Neuronal stem cell (in vitro differentiated cells): ENCODE results near the gene MYO5A.

Experiments used
- DNase-seq: peaks from one replicate; pipeline ENCODE4 v3.0.0-alpha.2; 2013; ENCODE audit warnings: low spot score
- H2AFZ ChIP-seq: one replicate; pipeline ENCODE4 v1.6.1; 2013; ENCODE audit warnings: mild to moderate bottlenecking, low read length, inconsistent platforms
- H2AK5ac ChIP-seq: 2 replicates; pipeline ENCODE4 v1.6.1; 2013; ENCODE audit warnings: low read depth, mild to moderate bottlenecking, inconsistent platforms, low read length, moderate library complexity, mixed read lengths
- H2BK120ac ChIP-seq: 2 replicates; pipeline ENCODE4 v1.6.1; 2013; ENCODE audit warnings: low read depth, mild to moderate bottlenecking, inconsistent platforms, low read length, moderate library complexity, mixed read lengths
- H2BK12ac ChIP-seq: one replicate; pipeline ENCODE4 v1.6.1; 2013; ENCODE audit warnings: low read length, inconsistent platforms
- H2BK15ac ChIP-seq: 2 replicates; pipeline ENCODE4 v1.6.1; 2013; ENCODE audit warnings: mild to moderate bottlenecking, low read length, inconsistent platforms, mixed read lengths
- H2BK5ac ChIP-seq: one replicate; pipeline ENCODE4 v1.6.1; 2013; ENCODE audit warnings: inconsistent platforms, mild to moderate bottlenecking, low read length, moderate library complexity
- H3K14ac ChIP-seq: one replicate; pipeline ENCODE4 v1.6.1; 2013; ENCODE audit warnings: low read length, inconsistent platforms
- H3K18ac ChIP-seq: 2 replicates; pipeline ENCODE4 v1.6.1; 2013; ENCODE audit warnings: low read length, inconsistent platforms
- H3K23ac ChIP-seq: 2 replicates; pipeline ENCODE4 v1.6.1; 2013; ENCODE audit warnings: low read depth, mild to moderate bottlenecking, mixed read lengths, low read length, inconsistent platforms; ENCODE audit not compliant: poor library complexity
- H3K27ac ChIP-seq: replicated peaks from 3 replicates; pipeline ENCODE4 v1.5.1; 2013; ENCODE audit warnings: low read length, inconsistent platforms
- H3K27me3 ChIP-seq, 3 experiments: 2 replicates each; pipeline ENCODE4 v1.6.1; 2013; ENCODE audit warnings: low read length in 3 of 3, mild to moderate bottlenecking in 2 of 3, inconsistent platforms in 1 of 3, low read depth in 1 of 3, mixed read lengths in 1 of 3, moderate library complexity in 1 of 3; ENCODE audit not compliant: control insufficient read depth in 3 of 3, insufficient read depth in 3 of 3
- H3K36me3 ChIP-seq, 2 donors: replicated peaks in 1 of 2; 2 replicates each; pipeline ENCODE4 v1.6.1; 2013; ENCODE audit warnings: low read length in 2 of 2; ENCODE audit not compliant: control insufficient read depth in 2 of 2, insufficient read depth in 2 of 2
- H3K4ac ChIP-seq: 2 replicates; pipeline ENCODE4 v1.6.1; 2013; ENCODE audit warnings: inconsistent platforms, mild to moderate bottlenecking, low read length, moderate library complexity
- H3K4me1 ChIP-seq, 2 donors: 1 replicate in 1 of 2; 2 replicates in 1 of 2; pipeline ENCODE4 v1.6.1; 2013; ENCODE audit warnings: low read length in 2 of 2, low read depth in 1 of 2; ENCODE audit not compliant: control insufficient read depth in 2 of 2, insufficient read depth in 1 of 2
- H3K4me2 ChIP-seq: one replicate; pipeline ENCODE4 v1.6.1; 2013; ENCODE audit warnings: mild to moderate bottlenecking, low read length, inconsistent platforms; ENCODE audit not compliant: insufficient read depth, poor library complexity, severe bottlenecking
- H3K4me3 ChIP-seq, 2 donors: 2 replicates each; pipeline ENCODE4 v1.5.1; 2013; ENCODE audit warnings: low read length in 2 of 2, mild to moderate bottlenecking in 2 of 2, inconsistent platforms in 1 of 2, moderate library complexity in 1 of 2
- H3K79me1 ChIP-seq: one replicate; pipeline ENCODE4 v1.6.1; 2013; ENCODE audit warnings: low read depth, mild to moderate bottlenecking, inconsistent platforms, low read length, moderate library complexity
- H3K9ac ChIP-seq: one replicate; pipeline ENCODE4 v1.6.1; 2013; ENCODE audit warnings: mild to moderate bottlenecking, low read depth, low read length, inconsistent platforms; ENCODE audit not compliant: poor library complexity
- H3K9me3 ChIP-seq, 2 donors: replicated peaks in 1 of 2; 2 replicates each; pipeline versions ENCODE3 to v1.6.1; 2013; ENCODE audit warnings: low read length in 2 of 2, mild to moderate bottlenecking in 2 of 2, inconsistent platforms in 1 of 2, low read depth in 1 of 2, mixed read lengths in 1 of 2, moderate library complexity in 1 of 2; ENCODE audit not compliant: control insufficient read depth in 2 of 2, insufficient read depth in 1 of 2
- H4K8ac ChIP-seq: one replicate; pipeline ENCODE4 v1.6.1; 2013; ENCODE audit warnings: low read depth, mild to moderate bottlenecking, inconsistent platforms, low read length, moderate library complexity
- H4K91ac ChIP-seq: one replicate; pipeline ENCODE4 v1.6.1; 2013; ENCODE audit warnings: low read length, low read depth, mild to moderate bottlenecking, inconsistent platforms; ENCODE audit not compliant: poor library complexity
- WGBS, 2 donors: extraction: QIAGEN DNeasy Blood & Tissue Kit; methylation state at CpG; one replicate each; pipeline ENCODE4 v1.1.7; 2013; ENCODE audit warnings: missing lambda C conversion rate in 2 of 2, mixed read lengths in 1 of 2; ENCODE audit not compliant: insufficient read length in 2 of 2, insufficient replicate concordance in 1 of 2; ENCODE audit errors: extremely low coverage in 2 of 2; 5-methylcytosine and 5-hydroxymethylcytosine counted together

MYO5A gene

GRCh38 chr15:52344592-52344991 lies 184.1 kb downstream of the MYO5A start:
- Histone ChIP-seq H2AK5ac (no peak overlapping the region), H2BK120ac (no peak overlapping the region), H3K36me3 (peaks cover 0 to 36% of the 10 kb centered on the region in 2 donors), H3K4ac (no peak overlapping the region), H4K91ac (no peak overlapping the region), H2BK12ac (no peak overlapping the region), H3K4me3 (no peak overlapping the region), H3K18ac (no peak overlapping the region), H2BK15ac (no peak overlapping the region), H3K27me3 (no peaks in the 10 kb centered on the region), H3K9me3 (no peaks in the 10 kb centered on the region), H3K9ac (no peak overlapping the region), H3K4me2 (no peak overlapping the region), H4K8ac (no peak overlapping the region), H3K23ac (no peak overlapping the region), H3K79me1 (no peaks in the 10 kb centered on the region), H3K4me1 (no peaks in the 10 kb centered on the region), H2BK5ac (no peak overlapping the region), H2AFZ (no peak overlapping the region), H3K14ac (no peak overlapping the region), H3K27ac (no peak overlapping the region)
- no CpG with 5 or more reads among the region's 1 CpG for WGBS, 2 donors
- no peak for DNase-seq

- Histone ChIP-seq H3K27ac (no peak overlapping the region), H3K79me1 (no peaks in the 10 kb centered on the region), H3K4me2 (no peak overlapping the region), H3K14ac (no peak overlapping the region), H2AK5ac (no peak overlapping the region), H2BK5ac (no peak overlapping the region), H2AFZ (no peak overlapping the region), H3K36me3 (peaks cover 0 to 31% of the 10 kb centered on the region in 2 donors), H3K9me3 (no peaks in the 10 kb centered on the region), H3K4me3 (no peak overlapping the region), H3K18ac (no peak overlapping the region), H2BK12ac (no peak overlapping the region), H3K9ac (no peak overlapping the region), H4K91ac (no peak overlapping the region), H2BK120ac (no peak overlapping the region), H3K4ac (no peak overlapping the region), H3K23ac (no peak overlapping the region), H3K4me1 (no peaks in the 10 kb centered on the region), H3K27me3 (no peaks in the 10 kb centered on the region), H2BK15ac (no peak overlapping the region), H4K8ac (no peak overlapping the region)
- no CpG with 5 or more reads among the region's 3 CpGs for WGBS, 2 donors
- no peak for DNase-seq
Measured at GRCh38 chr15:52343831-52344230, 184.8 kb downstream of the MYO5A start.

GRCh38 chr15:52340093-52340492 lies 188.6 kb downstream of the MYO5A start:
- Histone ChIP-seq H3K4me2 (no peak overlapping the region), H2BK120ac (no peak overlapping the region), H4K8ac (peak overlapping the region; percentile 74), H3K36me3 (peaks cover 0 to 16% of the 10 kb centered on the region in 2 donors), H3K9ac (no peak overlapping the region), H2BK12ac (no peak overlapping the region), H4K91ac (no peak overlapping the region), H2BK5ac (no peak overlapping the region), H2BK15ac (no peak overlapping the region), H3K4ac (no peak overlapping the region), H3K27me3 (no peaks in the 10 kb centered on the region), H3K18ac (no peak overlapping the region), H3K9me3 (no peaks in the 10 kb centered on the region), H3K27ac (no peak overlapping the region), H2AFZ (no peak overlapping the region), H3K4me3 (no peak overlapping the region), H3K79me1 (no peaks in the 10 kb centered on the region), H2AK5ac (peak overlapping the region; percentile 47), H3K4me1 (peaks cover 0 to 17% of the 10 kb centered on the region in 2 donors), H3K14ac (no peak overlapping the region), H3K23ac (no peak overlapping the region)
- no peak for DNase-seq
- no CpG with 5 or more reads among the region's 16 CpGs for WGBS, 2 donors

- Histone ChIP-seq H3K9ac (no peak overlapping the region), H3K23ac (no peak overlapping the region), H2AK5ac (no peak overlapping the region), H4K8ac (no peak overlapping the region), H2BK120ac (no peak overlapping the region), H3K18ac (no peak overlapping the region), H2BK15ac (no peak overlapping the region), H3K4me2 (no peak overlapping the region), H3K36me3 (peaks cover 0 to 22% of the 10 kb centered on the region in 2 donors), H3K27ac (no peak overlapping the region), H3K4me1 (peaks cover 0 to 17% of the 10 kb centered on the region in 2 donors), H3K14ac (no peak overlapping the region), H4K91ac (no peak overlapping the region), H3K27me3 (no peaks in the 10 kb centered on the region), H3K79me1 (no peaks in the 10 kb centered on the region), H3K4ac (no peak overlapping the region), H2BK12ac (no peak overlapping the region), H3K9me3 (no peaks in the 10 kb centered on the region), H2BK5ac (no peak overlapping the region), H3K4me3 (no peak overlapping the region), H2AFZ (no peak overlapping the region)
- WGBS, 2 donors, result no CpG with 5 or more reads among the region's 1 CpG
- no peak for DNase-seq
Measured at GRCh38 chr15:52338891-52339290, 189.8 kb downstream of the MYO5A start.
